HL-60/S4 (cell line): ENCODE data around the gene SSBP3.
"Not testable (repeated sequence)": the region's sequence is repeated elsewhere in the genome, so short reads cannot be mapped to it uniquely, and the experiment has no call there.

Experiments used
- in situ Hi-C: fragments of 300-500 bp; cut with MboI; formaldehyde crosslinking; loops from 2 replicates; pipeline ENCODE4 v1.14.3; 2022; ENCODE audit warnings: low sequenced_read_pairs

Gene SSBP3

GRCh38 chr1:54355931-54356679 is 50.1 kb downstream of the SSBP3 start:
- in situ Hi-C loops = no loop called here

- in situ Hi-C loops = no loop called here
These were observed 51.3 kb downstream of the SSBP3 start for GRCh38 chr1:54354899-54355298.

GRCh38 chr1:54353959-54354358 is 52.2 kb downstream of the SSBP3 start:
- in situ Hi-C loops = no loop called here

GRCh38 chr1:54352755-54353154 is 53.4 kb downstream of the SSBP3 start:
- in situ Hi-C loops = no loop called here

GRCh38 chr1:54350360-54350759 is 55.8 kb downstream of the SSBP3 start:
- in situ Hi-C loops = no loop called here

GRCh38 chr1:54348700-54349021 is 57.5 kb downstream of the SSBP3 start:
- in situ Hi-C loops = no loop called here

GRCh38 chr1:54347955-54348699 is 58.1 kb downstream of the SSBP3 start:
- in situ Hi-C loops = no loop called here

- in situ Hi-C loops = no loop called here
These were observed 58.8 kb downstream of the SSBP3 start for GRCh38 chr1:54347261-54347954.

- in situ Hi-C loops = not testable (repeated sequence)
These were observed 60.6 kb downstream of the SSBP3 start for GRCh38 chr1:54345548-54345947.

GRCh38 chr1:54345116-54345515 is 61.1 kb downstream of the SSBP3 start:
- in situ Hi-C loops = no loop called here

GRCh38 chr1:54342742-54343687 is 63.2 kb downstream of the SSBP3 start:
- in situ Hi-C loops = no loop called here

GRCh38 chr1:54342288-54342687 is 63.9 kb downstream of the SSBP3 start:
- in situ Hi-C loops = no loop called here

GRCh38 chr1:54341763-54342162 is 64.4 kb downstream of the SSBP3 start:
- in situ Hi-C loops = no loop called here

- in situ Hi-C loops = no loop called here
These were observed 65.3 kb downstream of the SSBP3 start for GRCh38 chr1:54340878-54341277.

- in situ Hi-C loops = no loop called here
These were observed 65.8 kb downstream of the SSBP3 start for GRCh38 chr1:54340434-54340833.

GRCh38 chr1:54339126-54339525 is 67.1 kb downstream of the SSBP3 start:
- in situ Hi-C loops = no loop called here

GRCh38 chr1:54338464-54338863 is 67.7 kb downstream of the SSBP3 start:
- in situ Hi-C loops = no loop called here

GRCh38 chr1:54337928-54338327 is 68.3 kb downstream of the SSBP3 start:
- in situ Hi-C loops = no loop called here

- in situ Hi-C loops = no loop called here
These were observed 69.2 kb downstream of the SSBP3 start for GRCh38 chr1:54337034-54337433.

- in situ Hi-C loops = no loop called here
These were observed 70.1 kb downstream of the SSBP3 start for GRCh38 chr1:54336116-54336515.

GRCh38 chr1:54335755-54336108 is 70.5 kb downstream of the SSBP3 start:
- in situ Hi-C loops = no loop called here
